Cardiac muscle cell (in vitro differentiated cells and primary cell): ENCODE data around the gene RFX2. TPM values are rescaled to one million over a fixed set of nuclear protein-coding genes. Genes with fewer than 3 reads are reported as not detected.
A peak's percentile ranks its signal among the peaks of the same experiment; 100 is the strongest.

Experiments used
- DNase-seq, 2 donors: peaks; one replicate each; pipeline versions ENCODE4 v3.0.0 to v3.0.0-alpha.2; 2010 to 2017; ENCODE audit warnings: low read depth in 1 of 2, low spot score in 1 of 2
- H3K27ac ChIP-seq: fragments of 200-600 bp; sonication (generic); 2 replicates; pipeline ENCODE4 v1.5.1; 2016
- H3K27me3 ChIP-seq: fragments of 200-600 bp; sonication (generic); 2 replicates; pipeline ENCODE4 v1.6.0; 2016; ENCODE audit warnings: control low read depth
- H3K36me3 ChIP-seq: fragments of 200-600 bp; sonication (generic); 2 replicates; pipeline ENCODE4 v1.5.1; 2016; ENCODE audit warnings: control low read depth
- H3K4me1 ChIP-seq: fragments of 200-600 bp; sonication (generic); 2 replicates; pipeline ENCODE4 v1.8.1; 2017; ENCODE audit warnings: low read depth, mild to moderate bottlenecking, mixed run types
- H3K4me3 ChIP-seq: fragments of 200-600 bp; sonication (generic); 2 replicates; pipeline ENCODE4 v1.5.1; 2016; ENCODE audit warnings: mild to moderate bottlenecking
- H3K9me3 ChIP-seq: fragments of 200-600 bp; sonication (generic); 2 replicates; pipeline ENCODE4 v1.5.1; 2017; ENCODE audit warnings: low read depth, mild to moderate bottlenecking, control low read depth
- polyA plus RNA-seq: library from polyadenylated mRNA; unstranded; fragments of >200 nt; fragmentation: Nextera tagmentation; extraction: Ambion mirVana; gene quantifications from 2 replicates; pipeline ENCODE4 v1.2.1, GENCODE V29; 2016
- total RNA-seq: library from RNA; depleted of rRNA; stranded (reverse); fragments of >200 nt; gene quantifications from 2 replicates; pipeline ENCODE4 v1.2.3, GENCODE V29; 2016
- TF ChIP-seq, protein P1 (sequence below): IDR thresholded peaks from 2 replicates; pipeline ENCODE4 v1.5.1; 2012; ENCODE audit warnings: low read depth, mild to moderate bottlenecking, low read length

The RFX2 gene
- total and polyA plus RNA-seq, 2 experiments from 2014 or later = 3.0 to 3.9 TPM

- H3K4me1 ChIP-seq = no peaks in the 10 kb centered on the region
- H3K27ac ChIP-seq = no peak overlapping the region
- no peaks in the 10 kb centered on the region for H3K36me3 ChIP-seq
- H3K4me3 ChIP-seq = no peak overlapping the region
- no peaks in the 10 kb centered on the region for H3K27me3 ChIP-seq
- TF ChIP-seq, protein P1, sequence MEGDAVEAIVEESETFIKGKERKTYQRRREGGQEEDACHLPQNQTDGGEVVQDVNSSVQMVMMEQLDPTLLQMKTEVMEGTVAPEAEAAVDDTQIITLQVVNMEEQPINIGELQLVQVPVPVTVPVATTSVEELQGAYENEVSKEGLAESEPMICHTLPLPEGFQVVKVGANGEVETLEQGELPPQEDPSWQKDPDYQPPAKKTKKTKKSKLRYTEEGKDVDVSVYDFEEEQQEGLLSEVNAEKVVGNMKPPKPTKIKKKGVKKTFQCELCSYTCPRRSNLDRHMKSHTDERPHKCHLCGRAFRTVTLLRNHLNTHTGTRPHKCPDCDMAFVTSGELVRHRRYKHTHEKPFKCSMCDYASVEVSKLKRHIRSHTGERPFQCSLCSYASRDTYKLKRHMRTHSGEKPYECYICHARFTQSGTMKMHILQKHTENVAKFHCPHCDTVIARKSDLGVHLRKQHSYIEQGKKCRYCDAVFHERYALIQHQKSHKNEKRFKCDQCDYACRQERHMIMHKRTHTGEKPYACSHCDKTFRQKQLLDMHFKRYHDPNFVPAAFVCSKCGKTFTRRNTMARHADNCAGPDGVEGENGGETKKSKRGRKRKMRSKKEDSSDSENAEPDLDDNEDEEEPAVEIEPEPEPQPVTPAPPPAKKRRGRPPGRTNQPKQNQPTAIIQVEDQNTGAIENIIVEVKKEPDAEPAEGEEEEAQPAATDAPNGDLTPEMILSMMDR = no peak
- DNase-seq = peak in 1 of 2 donors; percentile 45
- no peaks in the 10 kb centered on the region for H3K9me3 ChIP-seq
Observed at GRCh38 chr19:6062274-6062673, 48.0 kb downstream of the RFX2 start.

DNA sequence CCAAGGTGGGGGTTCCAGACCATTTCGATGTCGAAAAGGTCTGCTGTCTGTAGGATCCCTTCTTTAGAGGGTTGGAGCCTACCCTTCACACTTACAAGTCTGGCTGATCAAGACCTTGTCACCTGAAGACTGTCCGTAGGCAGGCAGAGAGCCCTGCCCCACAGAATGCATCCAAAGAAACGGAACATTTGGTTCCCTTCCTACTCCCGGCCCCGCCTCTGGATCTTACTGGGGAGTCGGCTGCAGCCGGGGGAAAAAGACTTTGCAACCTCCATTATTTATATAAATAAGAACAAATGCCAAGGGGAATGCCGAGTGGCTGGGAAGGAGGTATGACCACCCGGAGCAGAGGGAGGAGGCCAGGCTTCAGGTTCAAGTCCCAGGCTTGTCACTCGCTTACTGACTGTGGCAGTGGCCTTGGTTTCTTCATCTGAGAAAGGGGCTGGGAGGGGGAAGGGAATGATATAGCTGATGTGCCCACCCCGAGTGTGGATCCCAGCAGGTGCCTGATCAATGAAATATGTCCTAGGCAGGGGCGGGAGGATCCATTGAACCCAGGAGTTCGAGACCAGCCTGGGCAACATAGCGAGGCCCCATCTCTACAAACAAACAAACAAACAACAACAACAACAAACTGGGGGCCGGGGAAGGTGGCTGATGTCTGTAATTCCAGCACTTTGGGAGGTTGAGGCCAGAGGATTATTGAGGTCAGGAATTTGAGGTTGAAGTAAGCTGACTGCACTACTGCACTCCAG, 48.7 kb downstream of the RFX2 start:
- no peak overlapping the region for H3K27ac ChIP-seq
- TF ChIP-seq, protein P1 = no peak

DNA sequence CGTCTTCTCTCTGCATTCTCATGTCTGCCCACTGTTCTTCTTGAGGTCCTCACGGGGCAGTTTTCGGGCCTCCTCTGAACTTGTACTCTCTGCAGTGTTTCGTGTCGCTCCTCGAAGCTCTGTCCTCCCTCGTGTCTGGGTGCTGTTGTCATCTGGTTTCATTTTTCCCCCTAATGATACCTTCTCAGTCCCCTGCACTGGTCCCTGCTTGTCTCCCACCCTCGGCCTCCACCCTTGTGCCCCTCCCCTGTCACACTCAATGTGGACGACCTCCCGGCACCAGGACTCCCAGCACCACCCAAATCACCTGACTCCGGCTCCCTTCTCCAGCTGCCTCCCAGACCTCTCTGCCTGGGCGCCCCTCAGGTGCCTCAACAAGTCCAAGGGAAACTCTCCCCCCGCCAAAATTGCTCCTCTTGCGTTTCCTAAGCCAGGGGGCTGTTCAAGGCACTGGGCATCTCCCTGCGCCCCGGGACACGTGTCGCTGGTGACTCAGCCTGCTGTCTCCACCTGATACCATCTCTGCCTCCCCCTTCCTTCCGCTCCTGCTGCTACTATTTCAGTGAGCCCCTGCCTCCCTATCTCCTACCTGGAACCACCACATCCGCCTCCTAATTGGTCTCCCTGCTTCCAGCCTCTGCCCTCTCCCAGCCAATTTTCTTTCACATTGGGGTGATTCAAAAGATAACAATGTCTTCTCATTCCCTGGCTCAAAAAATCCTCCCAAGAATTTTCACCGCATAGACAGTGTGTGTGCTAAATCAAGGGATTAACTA, 49.5 kb downstream of the RFX2 start:
- Histone ChIP-seq H3K9me3 (no peaks in the 10 kb centered on the region), H3K36me3 (no peaks in the 10 kb centered on the region), H3K27me3 (no peaks in the 10 kb centered on the region), H3K4me3 (no peak overlapping the region), H3K4me1 (no peaks in the 10 kb centered on the region), H3K27ac (no peak overlapping the region)
- DNase-seq = no peak
- TF ChIP-seq, protein P1 = no peak

More for the DNA sequence above, 48.7 kb downstream of the RFX2 start:
- no peaks in the 10 kb centered on the region for H3K9me3 ChIP-seq
- no peaks in the 10 kb centered on the region for H3K4me1 ChIP-seq
- no peak for DNase-seq
- H3K36me3 ChIP-seq = no peaks in the 10 kb centered on the region
- no peak overlapping the region for H3K4me3 ChIP-seq
- H3K27me3 ChIP-seq = no peaks in the 10 kb centered on the region

DNA sequence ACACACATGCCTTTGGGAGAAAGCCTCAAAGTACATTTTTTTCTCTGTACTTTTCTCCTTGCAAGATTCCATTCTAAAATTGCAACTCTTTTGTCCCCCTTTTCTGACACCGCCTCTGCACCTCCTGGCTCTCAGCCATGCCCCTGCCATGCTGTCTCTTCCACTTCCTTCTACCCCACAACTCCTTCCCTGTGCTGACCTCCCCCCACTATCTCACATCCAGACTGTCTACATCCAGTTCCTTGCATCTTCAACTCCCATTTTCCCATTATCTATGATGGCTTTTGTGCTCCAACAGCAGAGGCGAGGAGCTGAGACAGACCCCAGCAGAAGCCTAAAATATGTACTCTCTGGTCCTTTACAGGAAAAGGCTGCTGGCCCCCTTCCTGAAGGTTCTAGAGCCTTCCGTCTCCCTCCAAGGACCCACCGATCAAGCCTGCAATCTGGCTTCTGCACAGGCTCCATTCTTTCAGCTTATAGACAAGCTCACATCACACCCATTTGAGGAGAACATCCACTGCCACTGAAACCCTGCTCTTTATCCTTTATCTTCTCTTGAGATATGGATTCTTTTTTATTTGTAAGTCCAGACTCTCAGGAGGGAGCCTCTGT, 50.2 kb downstream of the RFX2 start:
- no peaks in the 10 kb centered on the region for H3K4me1 ChIP-seq
- H3K27me3 ChIP-seq = no peaks in the 10 kb centered on the region
- H3K27ac ChIP-seq = no peak overlapping the region
- DNase-seq = no peak
- no peak overlapping the region for H3K4me3 ChIP-seq
- H3K36me3 ChIP-seq = no peaks in the 10 kb centered on the region
- TF ChIP-seq, protein P1 = no peak
- no peaks in the 10 kb centered on the region for H3K9me3 ChIP-seq

GRCh38 chr19:6059396-6059947, 50.8 kb downstream of the RFX2 start:
- Histone ChIP-seq H3K36me3 (no peaks in the 10 kb centered on the region), H3K27ac (no peak overlapping the region), H3K4me1 (no peaks in the 10 kb centered on the region), H3K27me3 (no peaks in the 10 kb centered on the region), H3K4me3 (no peak overlapping the region), H3K9me3 (no peaks in the 10 kb centered on the region)
- DNase-seq = no peak
- TF ChIP-seq, protein P1 = no peak
